Duodenal mucosa (tissue), 2 donors: ENCODE results near the gene MRPL53.
A peak's percentile ranks its signal among the peaks of the same experiment; 100 is the strongest.

Experiments used
- H3K27ac ChIP-seq: one replicate; pipeline ENCODE4 v1.7.0; 2013; ENCODE audit warnings: low read depth, low read length
- H3K27me3 ChIP-seq, 2 donors: one replicate each; pipeline ENCODE4 v1.7.0; 2013; ENCODE audit warnings: low read length in 2 of 2, control low read depth in 1 of 2; ENCODE audit not compliant: insufficient read depth in 2 of 2, control insufficient read depth in 1 of 2
- H3K36me3 ChIP-seq, 2 donors: one replicate each; pipeline ENCODE4 v1.7.0; 2013; ENCODE audit warnings: low read length in 2 of 2, control low read depth in 1 of 2; ENCODE audit not compliant: insufficient read depth in 2 of 2, control insufficient read depth in 1 of 2
- H3K4me1 ChIP-seq, 2 donors: one replicate each; pipeline ENCODE4 v1.7.0; 2013; ENCODE audit warnings: low read length in 2 of 2, control low read depth in 1 of 2; ENCODE audit not compliant: insufficient read depth in 2 of 2, control insufficient read depth in 1 of 2
- H3K4me3 ChIP-seq, 2 donors: one replicate each; pipeline ENCODE4 v1.7.0; 2013; ENCODE audit warnings: low read length in 2 of 2, low read depth in 1 of 2
- H3K9ac ChIP-seq, 2 donors: one replicate each; pipeline ENCODE4 v1.7.0; 2013; ENCODE audit warnings: low read length in 2 of 2, low read depth in 1 of 2
- H3K9me3 ChIP-seq, 2 donors: one replicate each; pipeline ENCODE4 v1.7.0; 2013; ENCODE audit warnings: low read length in 2 of 2, control low read depth in 1 of 2; ENCODE audit not compliant: control insufficient read depth in 1 of 2

Gene MRPL53

GRCh38 chr2:74472086-74472944 lies at the start of gene MRPL53:
Gene MRPL53 (minus strand): TSS chr2:74472680. CDS start chr2:74472660, 20 bp downstream.
- Histone ChIP-seq H3K9ac (peak within 1 kb of the TSS; percentile 96 to 97), H3K27ac (peak within 1 kb of the TSS; percentile 86), H3K9me3 (no peaks in the 10 kb centered on the region), H3K36me3 (peaks cover 14 to 19% of the 10 kb centered on the region in 2 donors), H3K27me3 (no peaks in the 10 kb centered on the region), H3K4me1 (peaks cover 15 to 30% of the 10 kb centered on the region in 2 donors), H3K4me3 (peak within 1 kb of the TSS; percentile 93 to 98)

DNA sequence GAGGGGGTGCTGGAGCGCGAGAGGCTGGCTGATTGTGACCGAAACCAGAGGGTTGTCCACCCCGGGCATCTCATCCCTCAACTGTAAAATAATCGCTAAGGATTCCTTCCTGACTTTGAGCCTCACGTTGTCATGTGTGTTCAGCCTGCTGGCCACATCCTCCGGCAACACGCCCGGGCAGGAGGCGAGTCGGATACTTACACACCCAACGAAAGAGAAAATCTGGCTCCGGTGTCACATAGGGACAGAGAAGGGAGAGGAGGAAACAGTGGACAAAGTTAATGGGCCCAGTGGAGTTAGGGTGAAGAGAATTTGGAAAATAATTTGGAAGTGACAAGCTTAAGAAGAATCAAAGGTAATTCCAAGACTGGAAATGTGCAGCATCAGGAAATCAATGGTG lies 44.2 kb upstream of the MRPL53 start:
- Histone ChIP-seq H3K4me1 (peaks cover 6 to 24% of the 10 kb centered on the region in 2 donors), H3K4me3 (peak overlapping the region; percentile 30 to 50), H3K9ac (no peak overlapping the region), H3K36me3 (peaks cover 5 to 25% of the 10 kb centered on the region in 2 donors), H3K27ac (no peak overlapping the region), H3K27me3 (peaks cover 61 to 76% of the 10 kb centered on the region in 2 donors), H3K9me3 (no peaks in the 10 kb centered on the region)

DNA sequence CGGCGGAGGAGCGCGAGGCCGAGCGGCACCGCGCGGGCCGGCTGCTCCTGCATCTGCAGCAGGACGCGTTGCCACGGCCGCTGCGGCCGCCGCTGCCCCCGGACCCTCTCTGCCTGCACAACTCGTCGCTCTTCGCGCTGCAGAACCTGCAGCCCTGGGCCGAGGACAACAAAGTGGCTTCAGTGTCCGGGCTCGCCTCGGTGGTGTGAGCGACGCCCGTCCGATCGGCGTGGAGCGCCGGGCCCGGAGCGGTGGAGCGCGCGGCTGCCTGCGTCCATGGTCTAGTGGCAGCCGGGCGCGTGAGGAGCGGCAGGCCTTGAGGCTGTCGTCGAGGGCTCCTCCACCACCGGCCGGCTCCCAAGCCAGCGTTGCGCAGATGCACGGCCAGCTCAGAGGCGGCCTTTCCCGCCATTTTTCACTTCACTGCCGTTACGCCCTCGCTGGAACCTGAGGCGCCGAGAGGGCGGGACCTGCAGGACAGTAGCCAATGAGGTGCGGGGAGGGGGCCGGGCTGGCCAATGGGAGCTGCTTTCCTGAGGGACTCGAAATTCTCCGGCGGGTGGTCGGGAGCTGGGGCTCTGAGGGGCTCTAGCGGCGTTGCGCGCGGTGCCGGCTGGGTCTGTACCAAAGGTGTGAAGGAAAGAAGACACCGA lies 43.6 kb upstream of the MRPL53 start:
- H3K36me3 ChIP-seq = peaks cover 5 to 23% of the 10 kb centered on the region in 2 donors
- no peak overlapping the region for H3K27ac ChIP-seq
- peaks cover 6 to 24% of the 10 kb centered on the region in 2 donors for H3K4me1 ChIP-seq
- peak overlapping the region; percentile 30 to 50 for H3K4me3 ChIP-seq
- H3K9ac ChIP-seq = no peak overlapping the region
- H3K27me3 ChIP-seq = peaks cover 67 to 82% of the 10 kb centered on the region in 2 donors
- no peaks in the 10 kb centered on the region for H3K9me3 ChIP-seq

DNA sequence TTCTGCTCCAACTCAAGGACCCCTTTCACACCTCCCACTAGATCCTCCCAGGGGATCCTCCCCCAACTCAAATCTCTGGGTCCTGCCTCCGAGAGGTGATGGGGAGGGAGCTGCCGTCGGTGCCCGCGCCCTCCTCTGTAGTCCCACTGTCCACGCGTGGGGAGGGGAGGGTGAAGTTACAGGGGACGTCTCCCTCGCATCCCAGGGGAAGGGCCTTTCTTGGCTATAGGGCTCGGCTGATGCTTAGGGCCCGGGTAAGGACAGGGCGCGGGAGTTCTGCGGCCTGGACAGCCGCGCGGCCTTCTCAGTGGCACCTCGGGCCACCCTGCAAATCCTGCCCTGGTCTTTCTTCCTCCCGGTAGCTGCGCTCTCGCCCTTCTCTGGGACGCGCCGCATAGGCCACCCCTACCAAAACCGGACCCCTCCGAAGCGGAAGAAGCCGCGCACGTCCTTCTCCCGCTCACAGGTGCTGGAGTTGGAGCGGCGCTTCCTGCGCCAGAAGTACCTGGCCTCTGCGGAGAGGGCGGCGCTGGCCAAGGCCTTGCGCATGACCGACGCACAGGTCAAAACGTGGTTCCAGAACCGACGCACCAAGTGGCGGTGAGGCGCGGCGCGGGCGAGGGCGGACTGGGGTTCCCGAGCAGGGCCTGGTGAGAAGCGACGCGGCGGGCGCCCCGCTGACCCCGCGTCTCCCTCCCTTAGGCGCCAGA lies 42.9 kb upstream of the MRPL53 start:
- Histone ChIP-seq H3K4me1 (peaks cover 6 to 24% of the 10 kb centered on the region in 2 donors), H3K27ac (no peak overlapping the region), H3K4me3 (peak overlapping the region; percentile 15 to 50), H3K27me3 (peaks cover 69 to 87% of the 10 kb centered on the region in 2 donors), H3K9ac (no peak overlapping the region), H3K9me3 (no peaks in the 10 kb centered on the region), H3K36me3 (peaks cover 5 to 18% of the 10 kb centered on the region in 2 donors)

- Histone ChIP-seq H3K36me3 (peaks cover 5 to 10% of the 10 kb centered on the region in 2 donors), H3K4me1 (peaks cover 6 to 24% of the 10 kb centered on the region in 2 donors), H3K9ac (no peak within 1 kb of the TSS), H3K9me3 (no peaks in the 10 kb centered on the region), H3K27me3 (peaks cover 69 to 93% of the 10 kb centered on the region in 2 donors), H3K27ac (no peak within 1 kb of the TSS), H3K4me3 (peak within 1 kb of the TSS in 1 of 2 donors; percentile 15)
These were observed 42.1 kb upstream of the MRPL53 start, which contains the start of gene TLX2 for GRCh38 chr2:74514368-74515270. Gene TLX2 (plus strand): TSS chr2:74514450. CDS start chr2:74514807, 357 bp downstream.

DNA sequence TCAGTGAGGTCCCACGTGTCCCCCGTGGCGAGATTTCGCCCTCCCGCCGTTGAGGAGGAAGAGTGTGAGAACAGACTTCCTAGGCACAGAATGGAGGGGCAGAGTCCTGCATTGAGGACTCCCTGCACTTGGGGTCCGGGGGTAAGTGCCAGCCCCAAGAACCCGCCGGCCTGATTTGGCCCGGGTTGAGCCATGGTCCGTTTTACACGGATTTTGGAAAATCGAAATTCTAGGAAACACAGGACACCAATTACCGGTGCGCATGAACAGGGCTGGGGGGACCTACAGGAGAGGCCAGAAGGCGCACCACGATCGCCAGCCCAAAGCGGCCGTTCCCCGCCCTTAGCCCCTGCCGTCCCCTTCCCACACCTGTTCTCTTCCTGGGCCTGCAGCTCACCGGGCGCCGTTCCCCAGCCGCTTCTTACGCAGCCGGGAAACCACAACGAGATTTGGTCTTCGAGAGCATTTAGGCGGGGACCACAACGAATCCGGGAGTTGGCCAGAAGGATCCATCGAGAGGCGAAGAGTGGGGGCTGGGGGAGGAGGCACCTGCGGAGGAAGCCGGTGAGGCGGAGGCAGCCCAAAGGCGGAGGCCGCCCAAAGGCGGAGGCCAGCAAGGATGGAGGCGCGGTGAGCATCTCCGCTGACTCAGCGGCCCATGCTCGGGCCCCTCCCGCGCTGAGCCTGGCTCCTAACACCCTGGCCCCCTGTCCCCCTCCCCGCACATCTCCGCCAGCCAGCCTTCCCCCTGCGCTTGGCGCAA lies 41.3 kb upstream of the MRPL53 start:
- Histone ChIP-seq H3K4me3 (no peak overlapping the region), H3K27ac (no peak overlapping the region), H3K4me1 (peaks cover 6 to 24% of the 10 kb centered on the region in 2 donors), H3K27me3 (peaks cover 61 to 85% of the 10 kb centered on the region in 2 donors), H3K9ac (no peak overlapping the region), H3K36me3 (peaks cover 5% of the 10 kb centered on the region in 2 donors), H3K9me3 (no peaks in the 10 kb centered on the region)

- Histone ChIP-seq H3K9me3 (no peaks in the 10 kb centered on the region), H3K36me3 (peaks cover 0 to 5% of the 10 kb centered on the region in 2 donors), H3K9ac (no peak overlapping the region), H3K27me3 (peaks cover 55 to 85% of the 10 kb centered on the region in 2 donors), H3K4me3 (no peak overlapping the region), H3K4me1 (peaks cover 11 to 30% of the 10 kb centered on the region in 2 donors), H3K27ac (no peak overlapping the region)
These were observed 40.5 kb upstream of the MRPL53 start for GRCh38 chr2:74512744-74513604.

DNA sequence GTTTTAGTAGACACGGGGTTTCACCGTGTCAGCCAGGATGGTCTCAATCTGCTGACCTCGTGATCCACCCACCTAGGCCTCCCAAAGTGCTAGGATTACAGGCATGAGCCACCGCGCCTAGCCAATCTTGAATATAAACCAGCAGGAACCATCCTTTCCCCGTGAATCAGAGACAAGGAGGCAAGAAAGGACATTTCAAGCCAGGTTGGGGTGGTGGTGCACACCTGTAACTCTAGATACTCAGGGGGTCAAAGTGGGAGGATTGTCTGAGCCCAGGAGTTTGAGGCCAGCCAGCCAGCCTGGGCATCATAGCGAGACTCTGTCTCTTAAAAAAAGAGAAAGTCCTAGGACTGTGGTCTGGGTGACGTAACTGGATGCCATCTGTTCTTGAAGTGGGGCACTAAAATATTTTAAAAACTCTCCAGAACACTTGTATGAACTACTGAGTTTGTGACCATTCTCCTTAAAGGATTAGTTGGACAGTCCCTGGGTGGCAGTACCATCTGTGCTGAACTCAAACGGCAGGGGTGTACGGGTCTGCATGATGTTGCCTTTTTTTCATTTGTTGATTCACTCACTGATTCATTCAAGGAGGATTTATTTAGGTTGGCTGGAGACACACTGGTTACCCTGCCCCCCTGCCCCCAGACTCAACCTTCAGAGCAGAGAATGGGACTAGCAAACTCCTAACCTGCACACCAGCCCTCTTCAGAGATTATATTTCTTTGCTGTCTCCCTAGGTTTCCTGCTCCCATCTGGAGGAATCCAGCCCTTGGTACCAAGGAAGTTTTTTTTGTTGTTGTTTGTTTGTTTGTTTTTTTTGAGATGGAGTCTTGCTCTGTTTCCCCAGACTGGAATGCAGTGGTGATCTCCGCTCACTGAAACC lies 38.9 kb upstream of the MRPL53 start:
- Histone ChIP-seq H3K4me3 (no peak overlapping the region), H3K9me3 (no peaks in the 10 kb centered on the region), H3K27me3 (peaks cover 45 to 71% of the 10 kb centered on the region in 2 donors), H3K4me1 (peaks cover 13 to 33% of the 10 kb centered on the region in 2 donors), H3K27ac (no peak overlapping the region), H3K36me3 (no peaks in the 10 kb centered on the region), H3K9ac (no peak overlapping the region)
